ENCODE results near the gene PRKCA.
"Not testable (repeated sequence)": the region's sequence is repeated elsewhere in the genome, so short reads cannot be mapped to it uniquely, and the experiment has no call there.

The PRKCA gene

GRCh38 chr17:66326476-66327047 is 24.1 kb downstream of the PRKCA start:
- no peak for DNase-seq (ENCODE audit: low read depth)

GRCh38 chr17:66330646-66331037 is 28.2 kb downstream of the PRKCA start:
- DNase-seq (ENCODE audit: low read depth): no peak

DNA sequence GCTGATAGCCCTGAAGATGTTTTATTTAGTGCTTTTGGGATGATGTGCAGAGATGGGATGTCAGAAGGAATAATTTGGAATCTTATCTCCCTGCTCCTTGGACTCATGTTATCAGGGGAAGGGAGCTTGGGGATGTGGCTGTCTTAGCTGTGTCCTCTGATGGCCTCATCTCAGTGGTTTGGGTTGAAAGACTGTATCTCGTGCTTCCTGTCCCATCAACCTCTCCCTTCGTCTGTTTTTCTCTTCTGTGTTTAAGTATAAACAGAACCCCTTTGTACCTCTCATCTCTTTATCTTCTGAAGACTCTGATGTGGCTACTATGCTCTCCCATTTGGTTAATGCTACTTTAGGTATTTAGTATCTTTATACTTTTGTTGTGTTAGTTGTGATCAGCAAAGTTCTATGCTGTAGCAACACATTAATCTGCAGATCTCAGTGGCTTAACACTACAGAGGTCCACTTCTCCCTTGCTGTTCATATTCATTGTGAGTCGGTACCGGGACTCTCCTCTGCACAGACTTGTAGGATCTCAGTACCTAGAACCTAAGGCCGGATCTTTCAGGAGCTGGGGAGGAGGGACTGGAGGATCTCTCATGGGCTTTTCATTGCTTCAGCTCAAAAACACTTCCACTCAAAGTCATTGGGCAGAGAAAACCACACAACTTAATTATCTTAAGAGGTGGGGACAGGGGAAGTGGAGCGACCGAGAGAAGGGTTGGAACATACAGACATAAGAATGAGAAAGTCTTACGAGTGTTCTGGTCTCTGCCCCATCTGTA is 28.8 kb downstream of the PRKCA start:
- DNase-seq (ENCODE audit: low read depth): no peak

DNA sequence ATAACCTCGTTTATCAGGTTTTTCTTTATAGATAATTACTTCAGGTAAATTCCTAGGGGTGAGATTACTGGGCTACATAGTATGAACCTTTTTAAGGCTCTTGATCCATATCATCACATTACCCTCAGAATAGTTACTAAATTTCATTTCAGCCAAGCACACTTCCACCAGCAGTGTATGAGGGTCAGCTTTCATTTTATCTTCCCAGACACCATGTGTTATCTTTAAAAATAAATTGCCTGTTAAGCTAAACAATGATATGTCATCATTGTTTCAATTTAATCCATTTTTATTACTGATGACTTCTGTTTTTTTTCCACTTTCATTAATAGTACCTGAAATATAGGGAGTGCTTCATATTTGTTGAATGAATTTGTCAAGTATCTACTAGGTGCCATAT is 33.4 kb downstream of the PRKCA start:
- DNase-seq (ENCODE audit: low read depth): no peak

GRCh38 chr17:66337268-66337667 is 34.9 kb downstream of the PRKCA start:
- DNase-seq (ENCODE audit: low read depth): no peak

DNA sequence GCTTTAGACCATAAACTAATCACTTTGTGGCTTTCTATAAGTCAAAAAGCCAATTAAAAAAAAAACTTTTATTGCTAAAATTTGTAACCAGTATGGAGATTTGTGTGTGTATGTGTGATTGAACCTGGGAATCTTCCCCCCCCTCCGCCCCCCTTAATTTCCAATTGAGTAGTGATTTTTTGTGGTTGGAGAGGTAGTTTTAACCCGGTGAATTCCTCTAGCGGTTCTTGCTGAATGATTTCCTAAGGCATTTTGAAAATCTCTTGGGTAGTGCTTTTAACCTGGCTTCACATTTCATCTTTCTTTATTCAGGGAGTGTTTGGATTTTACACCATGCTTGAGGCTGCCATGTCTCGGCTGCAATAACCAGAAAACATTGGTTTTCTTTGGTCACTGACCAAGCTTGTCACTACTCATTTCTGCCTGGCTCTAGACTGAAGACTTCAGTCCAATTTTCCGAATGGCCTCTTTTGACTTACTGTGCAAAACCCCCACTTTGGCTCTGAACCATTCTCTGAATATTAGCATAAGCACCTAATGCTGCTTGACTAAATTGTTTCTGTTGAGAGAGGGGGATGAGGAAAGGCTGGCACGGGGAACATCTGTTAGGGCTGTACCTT is 35.6 kb downstream of the PRKCA start:
- DNase-seq (ENCODE audit: low read depth): no peak

GRCh38 chr17:66338937-66339336 is 36.5 kb downstream of the PRKCA start:
- DNase-seq (ENCODE audit: low read depth): no peak

GRCh38 chr17:66339561-66339960 is 37.1 kb downstream of the PRKCA start:
- DNase-seq (ENCODE audit: low read depth): no peak

GRCh38 chr17:66340720-66341119 is 38.3 kb downstream of the PRKCA start:
- no peak for DNase-seq (ENCODE audit: low read depth)

DNA sequence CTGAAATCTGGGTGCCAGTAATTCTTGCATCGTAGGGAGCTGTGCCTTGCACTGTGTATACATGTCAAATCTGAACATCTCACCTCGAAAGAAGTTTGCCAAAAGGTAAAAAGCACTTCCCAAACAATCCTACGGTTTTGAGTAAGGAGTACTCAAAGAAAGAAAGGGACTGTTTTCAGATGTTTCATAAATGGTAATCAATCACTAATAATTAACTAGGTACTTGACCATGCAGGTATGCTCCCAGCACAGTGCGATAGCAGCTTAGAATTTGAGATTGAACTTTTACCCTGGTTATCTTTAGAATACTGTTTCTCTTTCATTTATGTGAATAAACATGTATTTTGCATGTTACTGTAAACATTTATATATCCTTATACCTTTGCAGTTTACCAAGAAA is 39.0 kb downstream of the PRKCA start:
- DNase-seq (ENCODE audit: low read depth): no peak

- not testable (repeated sequence) for DNase-seq (ENCODE audit: low read depth)
Observed at GRCh38 chr17:66342263-66342662, 39.9 kb downstream of the PRKCA start.

- DNase-seq (ENCODE audit: low read depth): no peak
Observed at GRCh38 chr17:66343531-66344078, 41.2 kb downstream of the PRKCA start.

- no peak for DNase-seq (ENCODE audit: low read depth)
Observed at GRCh38 chr17:66344473-66344872, 42.1 kb downstream of the PRKCA start.

GRCh38 chr17:66345264-66345663 is 42.9 kb downstream of the PRKCA start:
- DNase-seq (ENCODE audit: low read depth): no peak

DNA sequence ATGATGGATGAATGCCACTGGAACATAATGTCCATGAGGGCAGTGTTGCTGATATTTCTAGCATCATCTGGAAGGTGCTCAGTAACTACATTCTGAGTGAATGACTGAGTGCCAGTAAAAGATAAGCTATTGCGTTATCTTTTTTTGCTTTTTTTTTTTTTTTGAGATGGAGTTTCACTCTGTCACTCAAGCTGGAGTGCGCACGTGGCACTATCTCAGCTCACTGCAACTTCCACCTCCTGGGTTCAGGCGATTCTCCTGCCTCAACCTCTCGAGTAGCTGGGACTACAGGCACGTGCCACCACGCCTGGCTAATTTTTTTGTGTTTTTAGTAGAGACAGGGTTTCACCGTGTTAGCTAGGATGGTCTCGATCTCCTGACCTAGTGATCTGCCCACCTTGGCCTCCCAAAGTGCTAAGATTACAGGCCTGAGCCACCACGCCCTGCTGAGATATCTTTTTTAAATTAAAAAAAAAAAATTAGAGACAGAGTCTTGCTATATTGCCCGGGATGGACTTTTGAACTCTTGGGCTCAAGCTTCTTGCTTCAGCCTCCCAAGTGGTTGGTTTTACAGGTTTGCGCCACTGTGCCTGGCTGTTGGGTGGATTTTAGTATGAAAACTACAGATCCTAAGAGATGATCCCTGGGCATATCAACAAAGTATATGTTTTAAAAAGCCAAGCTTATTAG is 43.7 kb downstream of the PRKCA start:
- not testable (repeated sequence) for DNase-seq (ENCODE audit: low read depth)

GRCh38 chr17:66347661-66348514 is 45.5 kb downstream of the PRKCA start:
- DNase-seq (ENCODE audit: low read depth): no peak

GRCh38 chr17:66348584-66349165 is 46.3 kb downstream of the PRKCA start:
- no peak for DNase-seq (ENCODE audit: low read depth)

DNA sequence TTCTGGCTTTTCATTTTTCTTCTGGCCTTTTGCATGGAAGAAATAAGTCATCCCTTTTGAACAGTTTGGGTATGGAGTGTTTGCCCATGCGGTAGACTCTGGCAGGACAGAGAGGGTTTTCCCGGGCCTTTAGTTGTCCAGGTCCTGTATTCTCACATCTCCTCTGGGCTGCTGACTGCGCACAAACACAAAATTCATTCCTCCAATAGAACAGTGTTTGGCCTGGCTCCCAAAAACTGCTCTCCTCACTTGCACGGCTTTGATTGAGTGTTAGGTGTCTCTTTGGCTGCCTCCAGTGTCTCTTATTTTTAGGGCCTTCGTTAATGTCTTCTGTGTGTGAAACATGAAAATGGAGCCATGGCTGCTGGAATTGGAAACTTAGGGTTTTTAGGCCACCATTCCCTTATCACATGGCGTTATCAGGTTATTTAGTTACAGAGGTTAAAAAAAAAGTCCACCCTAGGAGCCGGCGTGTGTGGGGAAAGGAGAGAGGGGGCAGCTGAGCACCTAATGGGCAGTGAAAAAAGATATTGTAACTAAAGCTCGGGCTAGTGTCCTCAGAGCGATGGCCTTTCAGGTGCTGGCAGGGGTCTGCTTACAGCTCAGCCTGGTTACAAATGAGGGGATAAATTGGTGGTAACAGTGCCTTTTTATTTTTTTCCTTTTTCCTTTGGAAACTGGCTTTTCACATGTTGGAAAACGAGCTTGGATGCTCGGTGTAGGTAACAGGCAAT is 47.3 kb downstream of the PRKCA start:
- DNase-seq (ENCODE audit: low read depth): no peak

DNA sequence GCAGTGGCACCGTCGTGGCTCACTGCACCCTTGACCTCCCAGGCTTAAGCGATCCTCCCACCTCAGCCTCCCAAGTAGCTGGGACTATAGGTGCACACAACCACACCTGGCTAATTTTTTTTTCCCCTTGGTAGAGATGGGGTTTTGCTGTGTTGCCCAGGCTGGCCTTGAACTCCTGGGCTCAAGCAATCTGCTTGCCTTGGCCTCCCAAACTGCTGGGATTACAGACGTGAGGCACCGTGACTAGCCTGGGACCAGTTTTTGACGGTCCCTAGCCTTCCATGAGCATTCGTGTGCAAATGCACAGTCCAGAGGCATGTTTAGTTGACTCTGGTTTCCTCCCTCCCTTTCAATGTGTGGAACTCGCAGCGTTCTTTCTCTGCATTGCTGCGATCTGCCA is 48.2 kb downstream of the PRKCA start:
- DNase-seq (ENCODE audit: low read depth): not testable (repeated sequence)

- DNase-seq (ENCODE audit: low read depth): no peak
Observed at GRCh38 chr17:66351033-66351432, 48.6 kb downstream of the PRKCA start.

DNA sequence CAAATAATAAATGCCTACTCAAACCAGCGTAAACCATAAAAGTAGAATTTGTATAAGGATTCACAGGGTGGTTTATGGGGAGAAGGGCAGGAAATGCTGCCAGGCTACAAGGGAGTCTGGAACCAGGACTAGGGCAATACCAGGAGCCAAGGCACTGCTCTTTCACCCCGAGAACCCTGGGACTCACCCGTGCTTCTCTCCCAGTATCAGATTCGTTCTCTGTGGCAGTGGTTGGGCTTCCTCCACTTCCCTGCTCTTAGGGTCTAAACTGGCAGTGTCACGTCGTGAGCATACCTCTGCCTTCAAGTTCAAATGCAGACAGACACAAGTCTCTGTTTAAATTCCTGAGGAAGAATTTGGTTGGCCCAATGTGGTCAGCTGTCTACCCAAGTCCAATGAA is 49.3 kb downstream of the PRKCA start:
- DNase-seq (ENCODE audit: low read depth): no peak
